Gastroesophageal sphincter (tissue), 3 donors: ENCODE measurements around the gene ARL6IP1.
"Not testable (repeated sequence)": the region's sequence is repeated elsewhere in the genome, so short reads cannot be mapped to it uniquely, and the experiment has no call there.

Experiments
- POLR2A ChIP-seq, 2 donors: fragments of 450-650 bp; IDR thresholded peaks; one replicate each; pipeline ENCODE4 v1.6.1; 2017; ENCODE audit warnings: antibody characterized with exemption in 2 of 2, mild to moderate bottlenecking in 2 of 2, moderate library complexity in 1 of 2
- POLR2AphosphoS5 ChIP-seq: sonication (generic); formaldehyde crosslinking; IDR thresholded peaks from one replicate; pipeline ENCODE4 v1.6.1; 2017; ENCODE audit warnings: antibody characterized with exemption
- TF ChIP-seq, protein P1 (sequence below), 4 experiments: fragments of 200-600 bp in 2 of 4; fragments of 450-650 bp in 2 of 4; sonication (generic) in 1 of 4; IDR thresholded peaks; one replicate each; pipeline ENCODE4 v1.5.1; 2017 to 2019; ENCODE audit warnings: antibody characterized with exemption in 4 of 4, mild to moderate bottlenecking in 2 of 4, moderate library complexity in 2 of 4

DNA sequence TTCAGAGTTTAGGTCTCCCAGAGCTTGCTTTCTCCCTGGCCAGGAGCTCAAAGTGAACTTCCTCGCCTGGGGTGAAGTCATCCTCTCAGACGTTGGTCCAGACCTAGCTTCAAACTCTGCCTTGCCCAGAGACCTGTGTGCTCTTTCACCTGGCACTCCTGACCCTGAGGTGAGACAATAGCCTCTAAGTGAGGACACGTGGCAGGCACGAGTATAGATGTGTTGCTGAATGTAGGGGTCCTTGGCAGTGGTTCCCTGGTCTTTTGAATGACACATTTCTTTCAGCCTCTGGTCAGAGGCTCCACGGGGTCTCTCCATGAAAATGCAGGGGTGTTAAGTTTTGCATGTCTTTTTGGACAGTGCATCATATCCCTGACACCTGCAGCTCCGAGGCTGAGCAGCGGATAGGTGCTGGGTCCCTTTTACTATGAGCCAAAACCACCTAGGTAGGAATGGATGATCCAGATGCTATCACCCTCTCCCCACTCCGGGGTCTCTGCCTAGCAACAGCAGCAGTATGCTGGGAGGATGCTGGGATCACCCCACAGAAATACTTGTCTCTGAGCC lies 20.8 kb downstream of the ARL6IP1 start:
- TF ChIP-seq, protein P1, sequence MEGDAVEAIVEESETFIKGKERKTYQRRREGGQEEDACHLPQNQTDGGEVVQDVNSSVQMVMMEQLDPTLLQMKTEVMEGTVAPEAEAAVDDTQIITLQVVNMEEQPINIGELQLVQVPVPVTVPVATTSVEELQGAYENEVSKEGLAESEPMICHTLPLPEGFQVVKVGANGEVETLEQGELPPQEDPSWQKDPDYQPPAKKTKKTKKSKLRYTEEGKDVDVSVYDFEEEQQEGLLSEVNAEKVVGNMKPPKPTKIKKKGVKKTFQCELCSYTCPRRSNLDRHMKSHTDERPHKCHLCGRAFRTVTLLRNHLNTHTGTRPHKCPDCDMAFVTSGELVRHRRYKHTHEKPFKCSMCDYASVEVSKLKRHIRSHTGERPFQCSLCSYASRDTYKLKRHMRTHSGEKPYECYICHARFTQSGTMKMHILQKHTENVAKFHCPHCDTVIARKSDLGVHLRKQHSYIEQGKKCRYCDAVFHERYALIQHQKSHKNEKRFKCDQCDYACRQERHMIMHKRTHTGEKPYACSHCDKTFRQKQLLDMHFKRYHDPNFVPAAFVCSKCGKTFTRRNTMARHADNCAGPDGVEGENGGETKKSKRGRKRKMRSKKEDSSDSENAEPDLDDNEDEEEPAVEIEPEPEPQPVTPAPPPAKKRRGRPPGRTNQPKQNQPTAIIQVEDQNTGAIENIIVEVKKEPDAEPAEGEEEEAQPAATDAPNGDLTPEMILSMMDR (IDR thresholded peaks at IDR 0.05): not testable (repeated sequence)
- not testable (repeated sequence) for TF ChIP-seq POLR2AphosphoS5; POLR2A (IDR thresholded peaks at IDR 0.05)
